ENCODE data around the gene EME2. TPM values are rescaled to one million over a fixed set of nuclear protein-coding genes. Genes with fewer than 3 reads are reported as not detected.

EME2 gene
- polyA plus RNA-seq, 1 donor from 2014 or later: 1.5 TPM

Other genes starting within 250 kb of the EME2 start
- 2.9 TPM for gene TMEM204, start 239.1 kb upstream of the EME2 start, polyA plus RNA-seq
- gene IFT140, start 160.7 kb upstream of the EME2 start, polyA plus RNA-seq: 3.1 TPM
- gene CRAMP1, start 160.4 kb upstream of the EME2 start, polyA plus RNA-seq: 4.2 TPM
- 10.8 TPM for gene JPT2, start 94.5 kb upstream of the EME2 start, polyA plus RNA-seq
- gene MAPK8IP3, start 66.6 kb upstream of the EME2 start, polyA plus RNA-seq: 5.9 TPM
- 66.1 TPM for gene NME3, start 1.3 kb upstream of the EME2 start, polyA plus RNA-seq
- 156 TPM for gene MRPS34, start 324 bp downstream of the EME2 start, polyA plus RNA-seq
- gene SPSB3, start 9.8 kb downstream of the EME2 start, polyA plus RNA-seq: 55.2 TPM
- 76.9 TPM for gene NUBP2, start 10.2 kb downstream of the EME2 start, polyA plus RNA-seq
- not detected for gene IGFALS, start 20.9 kb downstream of the EME2 start, polyA plus RNA-seq
- 31.6 TPM for gene HAGH, start 54.0 kb downstream of the EME2 start, polyA plus RNA-seq
- gene FAHD1, start 54.4 kb downstream of the EME2 start, polyA plus RNA-seq: 19.0 TPM
- gene MEIOB, start 99.4 kb downstream of the EME2 start, polyA plus RNA-seq: not detected
- gene HS3ST6, start 145.6 kb downstream of the EME2 start, polyA plus RNA-seq: not detected
- gene MSRB1, start 170.4 kb downstream of the EME2 start, polyA plus RNA-seq: 17.2 TPM
- not detected for gene RPL3L, start 181.9 kb downstream of the EME2 start, polyA plus RNA-seq
- gene NDUFB10, start 186.7 kb downstream of the EME2 start, polyA plus RNA-seq: 204 TPM
- gene RPS2, start 192.0 kb downstream of the EME2 start, polyA plus RNA-seq: 6,339 TPM
- not detected for gene RNF151, start 194.0 kb downstream of the EME2 start, polyA plus RNA-seq
- gene TBL3, start 199.2 kb downstream of the EME2 start, polyA plus RNA-seq: 52.0 TPM
- not detected for gene NOXO1, start 208.7 kb downstream of the EME2 start, polyA plus RNA-seq
- 39.0 TPM for gene GFER, start 211.4 kb downstream of the EME2 start, polyA plus RNA-seq
- gene SYNGR3, start 217.2 kb downstream of the EME2 start, polyA plus RNA-seq: 4.9 TPM
- 11.0 TPM for gene ZNF598, start 237.0 kb downstream of the EME2 start, polyA plus RNA-seq
- not detected for gene NPW, start 247.0 kb downstream of the EME2 start, polyA plus RNA-seq

All from IgD-negative memory B cell (primary cell).